ENCODE results near the gene PRKX.
"Not testable (repeated sequence)": the region's sequence is repeated elsewhere in the genome, so short reads cannot be mapped to it uniquely, and the experiment has no call there.

Gene PRKX

DNA sequence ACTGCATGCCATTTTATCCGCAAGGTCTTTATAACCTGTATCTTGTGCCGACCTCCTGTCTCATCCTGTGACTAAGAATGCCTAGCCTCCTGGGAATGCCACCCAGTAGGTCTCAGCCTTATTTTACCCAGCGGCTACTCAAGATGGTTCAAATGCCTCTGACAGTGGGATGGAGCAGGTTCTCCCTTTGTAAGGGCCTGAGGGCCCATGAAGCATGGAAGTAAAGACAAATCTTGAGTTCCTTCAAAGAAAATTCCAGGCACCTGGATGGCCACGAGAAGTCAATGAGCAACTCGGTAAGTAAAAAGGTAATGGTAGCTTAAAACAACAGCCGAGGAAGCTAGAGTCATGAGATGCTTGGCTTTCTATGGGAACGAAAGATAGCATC lies 19.6 kb upstream of the PRKX start:
- Histone ChIP-seq H3K4me3 (ENCODE audit: insufficient read depth, low read depth, low read length) (no peak overlapping the region), H3K27me3 (ENCODE audit: control insufficient read depth, insufficient read depth, low read length, poor library complexity, severe bottlenecking) (no peaks in the 10 kb centered on the region), H3K4me1 (ENCODE audit: control insufficient read depth, insufficient read depth, low read length) (no peaks in the 10 kb centered on the region), H3K27ac (ENCODE audit: insufficient read depth, low read depth, low read length, poor library complexity, severe bottlenecking) (no peak overlapping the region), H3K36me3 (ENCODE audit: control insufficient read depth, insufficient read depth, low read length) (no peaks in the 10 kb centered on the region), H3K9me3 (ENCODE audit: control insufficient read depth, low read length) (no peaks in the 10 kb centered on the region)
- 93 to 94% methylated on average over 7 of the region's 7 CpGs for WGBS, 2 experiments

DNA sequence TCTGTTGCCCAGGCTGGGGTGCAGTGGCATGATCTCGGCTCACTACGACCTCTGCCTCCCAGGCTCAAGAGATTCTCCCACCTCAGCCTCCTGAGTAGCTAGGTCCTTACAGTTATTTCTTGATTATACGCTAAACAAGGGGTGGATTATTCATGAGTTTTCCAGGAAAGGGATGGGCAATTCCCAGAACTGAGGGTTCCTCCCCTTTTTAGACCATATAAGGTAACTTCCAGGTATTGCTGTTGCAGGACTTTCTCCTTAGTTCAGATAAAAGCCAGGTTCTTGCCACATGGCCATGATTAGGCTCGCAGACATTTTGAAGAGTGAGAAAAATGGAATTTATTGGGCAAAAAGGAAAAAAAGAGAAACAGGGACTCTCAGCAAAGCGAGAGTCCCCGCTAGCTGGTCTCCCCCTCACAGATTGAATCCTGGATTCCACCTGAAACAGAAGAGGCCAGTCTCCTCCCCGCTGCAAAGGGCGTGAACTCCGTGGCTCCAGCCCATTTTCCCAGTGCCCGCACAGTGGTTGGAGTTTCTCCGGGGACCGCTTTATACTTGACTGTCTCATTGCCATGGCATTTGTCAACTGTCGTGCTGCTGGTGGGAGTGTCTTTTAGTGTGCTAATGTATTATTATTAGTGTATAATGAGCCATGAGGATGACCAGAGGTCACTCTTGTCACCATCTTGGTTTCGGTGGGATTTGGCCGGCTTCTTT lies 19.0 kb upstream of the PRKX start:
- not testable (repeated sequence) for H3K4me3 ChIP-seq (ENCODE audit: insufficient read depth, low read depth, low read length); H3K27me3 ChIP-seq (ENCODE audit: control insufficient read depth, insufficient read depth, low read length, poor library complexity, severe bottlenecking); H3K27ac ChIP-seq (ENCODE audit: insufficient read depth, low read depth, low read length, poor library complexity, severe bottlenecking); H3K9me3 ChIP-seq (ENCODE audit: control insufficient read depth, low read length); H3K4me1 ChIP-seq (ENCODE audit: control insufficient read depth, insufficient read depth, low read length); H3K36me3 ChIP-seq (ENCODE audit: control insufficient read depth, insufficient read depth, low read length)
- 93 to 95% methylated on average over 12 to 14 of the region's 15 CpGs for WGBS, 2 experiments

DNA sequence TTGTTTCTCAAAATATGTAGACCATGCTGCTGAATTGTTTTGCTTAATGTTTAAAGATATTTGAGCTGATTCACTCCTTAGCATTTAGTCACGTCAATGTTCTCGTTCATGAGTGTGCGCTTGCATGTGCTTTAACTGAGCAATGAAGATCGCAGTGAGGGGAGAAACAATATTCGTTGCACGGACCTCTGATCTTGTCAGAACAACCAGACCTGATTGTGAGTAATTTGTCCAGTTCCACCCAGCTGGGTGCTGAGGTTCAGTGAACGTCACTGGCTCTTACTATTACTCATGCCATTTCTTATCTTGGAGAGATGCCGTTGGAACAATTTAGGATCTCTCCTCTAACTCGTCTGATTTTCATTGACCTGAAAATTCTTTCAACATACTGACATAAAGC lies 15.0 kb upstream of the PRKX start:
- Histone ChIP-seq H3K27ac (ENCODE audit: insufficient read depth, low read depth, low read length, poor library complexity, severe bottlenecking) (no peak overlapping the region), H3K36me3 (ENCODE audit: control insufficient read depth, insufficient read depth, low read length) (no peaks in the 10 kb centered on the region), H3K9me3 (ENCODE audit: control insufficient read depth, low read length) (no peaks in the 10 kb centered on the region), H3K4me1 (ENCODE audit: control insufficient read depth, insufficient read depth, low read length) (no peaks in the 10 kb centered on the region), H3K4me3 (ENCODE audit: insufficient read depth, low read depth, low read length) (no peak overlapping the region), H3K27me3 (ENCODE audit: control insufficient read depth, insufficient read depth, low read length, poor library complexity, severe bottlenecking) (no peaks in the 10 kb centered on the region)
- 94 to 95% methylated on average over 9 of the region's 9 CpGs for WGBS, 2 experiments

DNA sequence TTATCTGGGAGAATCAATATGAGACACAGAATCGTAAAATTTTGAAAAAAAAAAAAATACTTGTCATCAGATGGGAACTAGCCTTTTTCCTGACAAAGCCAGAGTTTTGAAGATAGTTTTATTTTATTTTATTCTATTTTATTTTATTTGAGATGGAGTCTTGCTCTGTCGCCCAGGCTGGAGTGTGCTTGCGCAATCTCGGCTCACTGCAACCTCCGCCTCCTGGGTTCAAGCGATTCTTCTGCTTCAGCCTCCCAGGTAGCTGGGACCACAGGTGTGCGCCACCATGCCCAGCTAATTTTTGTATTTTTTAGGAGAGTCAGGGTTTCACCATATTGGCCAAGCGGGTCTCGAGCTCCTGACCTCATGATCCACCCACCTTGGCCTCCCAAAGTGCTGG lies 10.0 kb upstream of the PRKX start:
- H3K9me3 ChIP-seq (ENCODE audit: control insufficient read depth, low read length); H3K4me3 ChIP-seq (ENCODE audit: insufficient read depth, low read depth, low read length); H3K36me3 ChIP-seq (ENCODE audit: control insufficient read depth, insufficient read depth, low read length); H3K27me3 ChIP-seq (ENCODE audit: control insufficient read depth, insufficient read depth, low read length, poor library complexity, severe bottlenecking); H3K27ac ChIP-seq (ENCODE audit: insufficient read depth, low read depth, low read length, poor library complexity, severe bottlenecking); H3K4me1 ChIP-seq (ENCODE audit: control insufficient read depth, insufficient read depth, low read length): not testable (repeated sequence)
- WGBS, 2 experiments, result 90 to 94% methylated on average over 9 of the region's 9 CpGs

DNA sequence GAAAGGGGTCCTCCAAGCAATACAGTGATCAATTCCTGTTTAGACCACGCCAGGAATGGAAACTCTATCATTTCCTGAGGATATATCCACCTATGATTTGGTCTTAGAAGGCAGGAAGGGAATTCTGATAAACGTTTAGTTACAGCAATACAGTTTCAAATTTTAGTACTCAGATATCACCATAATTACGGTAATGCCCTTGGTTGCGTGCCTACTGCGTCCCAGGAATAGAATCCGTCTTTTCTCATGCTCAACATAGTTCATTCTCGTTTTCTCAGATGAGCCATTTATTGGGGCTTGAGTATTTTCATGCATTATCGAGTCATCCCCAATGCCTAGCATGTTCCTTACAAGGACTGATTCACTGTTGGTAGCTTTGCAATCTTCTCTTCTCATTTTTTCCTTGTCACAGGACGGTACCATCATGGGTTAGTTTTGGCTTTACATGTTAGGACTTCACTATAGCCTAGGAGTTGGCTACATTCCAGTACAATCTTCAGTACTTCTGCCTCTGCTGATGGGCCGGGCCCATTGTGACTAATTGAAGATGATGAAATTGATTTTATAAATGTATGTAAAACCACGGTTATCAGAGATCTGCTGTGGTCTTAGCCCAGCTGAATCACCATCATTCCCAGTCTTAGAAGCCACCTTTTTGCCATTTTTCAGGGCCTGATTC lies 4.4 kb upstream of the PRKX start:
- WGBS, 2 experiments, result 89 to 90% methylated on average over 11 of the region's 11 CpGs
- H3K27ac ChIP-seq (ENCODE audit: insufficient read depth, low read depth, low read length, poor library complexity, severe bottlenecking), result no peak overlapping the region
- no peak overlapping the region for H3K4me3 ChIP-seq (ENCODE audit: insufficient read depth, low read depth, low read length)
- peaks cover 22% of the 10 kb centered on the region for H3K27me3 ChIP-seq (ENCODE audit: control insufficient read depth, insufficient read depth, low read length, poor library complexity, severe bottlenecking)
- H3K9me3 ChIP-seq (ENCODE audit: control insufficient read depth, low read length), result no peaks in the 10 kb centered on the region
- H3K36me3 ChIP-seq (ENCODE audit: control insufficient read depth, insufficient read depth, low read length), result no peaks in the 10 kb centered on the region
- no peaks in the 10 kb centered on the region for H3K4me1 ChIP-seq (ENCODE audit: control insufficient read depth, insufficient read depth, low read length)

DNA sequence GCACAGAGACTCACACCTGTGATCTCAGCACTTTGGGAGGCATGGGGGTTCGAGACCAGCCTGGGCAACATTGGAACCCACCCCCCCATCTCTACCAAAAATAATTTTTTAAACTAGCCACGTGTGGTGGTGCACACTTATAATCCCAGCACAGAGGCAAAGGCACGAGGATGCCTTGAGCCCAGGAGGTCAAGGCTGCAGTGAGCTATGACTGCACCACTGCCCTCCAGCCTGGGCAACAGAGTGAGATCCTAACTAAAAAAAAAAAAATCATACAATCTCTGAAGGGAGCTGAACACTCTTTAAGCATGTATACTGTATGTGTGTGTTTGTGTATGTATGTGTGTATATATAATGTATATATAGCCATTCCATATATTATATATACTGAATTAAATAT lies 2.5 kb upstream of the PRKX start:
- Histone ChIP-seq H3K4me1 (ENCODE audit: control insufficient read depth, insufficient read depth, low read length) (no peaks in the 10 kb centered on the region), H3K27me3 (ENCODE audit: control insufficient read depth, insufficient read depth, low read length, poor library complexity, severe bottlenecking) (peaks cover 36% of the 10 kb centered on the region), H3K9me3 (ENCODE audit: control insufficient read depth, low read length) (no peaks in the 10 kb centered on the region), H3K36me3 (ENCODE audit: control insufficient read depth, insufficient read depth, low read length) (no peaks in the 10 kb centered on the region), H3K4me3 (ENCODE audit: insufficient read depth, low read depth, low read length) (no peak overlapping the region), H3K27ac (ENCODE audit: insufficient read depth, low read depth, low read length, poor library complexity, severe bottlenecking) (no peak overlapping the region)
- 91 to 95% methylated on average over 3 of the region's 3 CpGs for WGBS, 2 experiments

DNA sequence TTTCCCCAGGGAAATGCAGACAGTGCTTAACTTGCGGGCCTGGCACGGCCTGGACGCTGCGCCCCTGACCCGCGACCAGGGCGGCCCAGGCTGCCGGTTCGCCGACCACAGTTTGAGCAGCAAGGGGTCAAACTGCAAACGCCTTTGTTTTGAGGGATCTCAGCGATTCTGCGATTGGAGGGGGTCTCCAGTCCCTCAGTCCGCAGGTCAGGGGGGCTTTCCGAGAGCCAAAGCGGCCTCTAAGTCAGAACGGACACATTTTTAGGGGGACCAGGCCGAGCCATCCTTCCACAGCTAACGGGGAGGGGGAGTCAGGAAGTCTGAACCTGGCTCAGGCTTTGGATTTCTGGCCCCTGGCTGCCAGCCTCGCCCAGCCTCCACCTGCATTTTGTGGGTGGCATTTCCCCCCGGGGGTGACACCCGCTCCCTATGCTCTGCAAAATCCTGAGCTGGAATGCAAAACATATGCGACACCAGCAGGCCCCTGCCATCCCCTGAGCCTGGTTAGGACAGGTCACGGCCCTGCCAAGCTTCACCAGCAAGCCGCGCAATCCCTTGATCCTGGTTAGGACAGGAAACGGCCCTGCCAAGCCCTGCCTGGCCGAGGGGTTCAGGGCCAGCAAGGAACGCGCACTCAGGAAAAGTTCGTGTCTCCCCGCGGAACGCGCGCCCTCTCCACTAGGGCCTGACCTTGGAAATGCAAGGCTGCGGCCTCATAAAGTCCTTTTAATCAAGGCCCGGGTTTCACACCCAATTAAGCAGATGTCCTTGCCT lies 1.4 kb upstream of the PRKX start:
- WGBS, 2 experiments, result 58% methylated on average over 34 to 35 of the region's 38 CpGs
- peaks cover 36% of the 10 kb centered on the region for H3K27me3 ChIP-seq (ENCODE audit: control insufficient read depth, insufficient read depth, low read length, poor library complexity, severe bottlenecking)
- H3K27ac ChIP-seq (ENCODE audit: insufficient read depth, low read depth, low read length, poor library complexity, severe bottlenecking); H3K9me3 ChIP-seq (ENCODE audit: control insufficient read depth, low read length); H3K4me1 ChIP-seq (ENCODE audit: control insufficient read depth, insufficient read depth, low read length); H3K36me3 ChIP-seq (ENCODE audit: control insufficient read depth, insufficient read depth, low read length); H3K4me3 ChIP-seq (ENCODE audit: insufficient read depth, low read depth, low read length): not testable (repeated sequence)

DNA sequence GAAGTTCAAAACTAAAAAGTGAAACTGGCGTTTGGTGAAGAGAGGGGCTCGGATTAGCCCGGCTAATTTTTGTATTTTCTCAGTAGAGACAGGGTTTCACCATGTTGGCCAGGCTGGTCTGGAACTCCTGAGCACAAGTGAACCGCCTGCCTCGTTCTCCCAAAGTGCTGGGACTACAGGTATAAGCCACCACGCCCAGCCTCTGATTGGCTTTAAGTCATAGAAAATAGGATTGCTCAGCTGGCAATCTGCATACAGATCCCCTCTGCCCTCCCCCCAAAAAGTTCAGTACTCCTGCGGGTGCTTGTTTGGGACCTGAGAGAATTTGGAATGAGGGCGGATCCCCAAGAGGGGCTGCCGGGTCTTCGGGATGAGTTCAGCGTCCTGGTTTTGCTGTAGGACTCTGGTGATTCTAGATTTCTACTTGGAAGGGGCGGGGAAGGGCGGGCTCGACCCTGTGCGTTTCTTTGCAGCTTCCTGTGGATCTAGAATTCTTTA lies 537 bp upstream of the PRKX start:
- H3K4me1 ChIP-seq (ENCODE audit: control insufficient read depth, insufficient read depth, low read length), result no peaks in the 10 kb centered on the region
- no peaks in the 10 kb centered on the region for H3K36me3 ChIP-seq (ENCODE audit: control insufficient read depth, insufficient read depth, low read length)
- peaks cover 36% of the 10 kb centered on the region for H3K27me3 ChIP-seq (ENCODE audit: control insufficient read depth, insufficient read depth, low read length, poor library complexity, severe bottlenecking)
- H3K27ac ChIP-seq (ENCODE audit: insufficient read depth, low read depth, low read length, poor library complexity, severe bottlenecking), result no peak overlapping the region
- peak overlapping the region; percentile 57 for H3K4me3 ChIP-seq (ENCODE audit: insufficient read depth, low read depth, low read length)
- 7 to 8% methylated on average over 15 of the region's 15 CpGs for WGBS, 2 experiments
- H3K9me3 ChIP-seq (ENCODE audit: control insufficient read depth, low read length), result no peaks in the 10 kb centered on the region

DNA sequence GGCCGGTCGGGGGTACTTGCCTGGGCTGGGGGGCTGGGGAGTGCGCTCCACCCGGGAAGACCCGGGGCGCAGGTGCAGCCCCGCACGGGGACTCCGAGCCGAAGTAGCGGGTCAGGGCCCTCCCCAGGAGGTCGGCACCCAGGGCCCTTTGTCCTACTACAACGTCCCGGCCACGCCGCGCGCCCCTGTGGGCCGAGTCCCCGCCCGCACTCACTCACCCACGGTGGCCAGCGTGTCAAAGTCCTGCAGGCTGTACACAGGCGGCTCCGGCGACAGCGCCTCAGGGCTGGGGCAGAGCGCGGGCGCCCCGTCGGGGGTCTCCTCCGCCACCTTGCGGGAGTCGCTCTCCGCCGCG lies 602 bp downstream of the PRKX start:
- no peak overlapping the region for H3K27ac ChIP-seq (ENCODE audit: insufficient read depth, low read depth, low read length, poor library complexity, severe bottlenecking)

More for the DNA sequence above, 602 bp downstream of the PRKX start:
- Histone ChIP-seq H3K27me3 (ENCODE audit: control insufficient read depth, insufficient read depth, low read length, poor library complexity, severe bottlenecking) (peaks cover 36% of the 10 kb centered on the region), H3K4me3 (ENCODE audit: insufficient read depth, low read depth, low read length) (peak overlapping the region; percentile 57), H3K9me3 (ENCODE audit: control insufficient read depth, low read length) (no peaks in the 10 kb centered on the region), H3K36me3 (ENCODE audit: control insufficient read depth, insufficient read depth, low read length) (no peaks in the 10 kb centered on the region), H3K4me1 (ENCODE audit: control insufficient read depth, insufficient read depth, low read length) (no peaks in the 10 kb centered on the region)
- 1% methylated on average over 38 of the region's 38 CpGs for WGBS, 2 experiments

Measured in ectodermal cell (in vitro differentiated cells).